ENCODE measurements around the gene MEF2A. TPM values are rescaled to one million over a fixed set of nuclear protein-coding genes. Genes with fewer than 3 reads are reported as not detected.

Gene MEF2A
- polyA plus RNA-seq, 1 experiment, result 34.3 TPM

- DNase-seq (ENCODE audit: low read depth), result no peak
- H3K27me3 ChIP-seq (ENCODE audit: control insufficient read depth, insufficient read depth, low read length), result no peaks in the 10 kb centered on the region
- no peaks in the 10 kb centered on the region for H3K36me3 ChIP-seq (ENCODE audit: control insufficient read depth, insufficient read depth, low read length)
- ChIA-PET POLR2A (no interaction called here), CTCF (interaction anchor here (2.1 kb wide), 1 partner anchor 35 kb away, joined by 5 read pairs; no protein-coding TSS in a partner anchor)
- no peak overlapping the region for H3K4me3 ChIP-seq (ENCODE audit: low read depth, low read length)
- TF ChIP-seq CTCF (IDR thresholded peaks at IDR 0.05; ENCODE audit: insufficient read depth, low read depth, low read length), result no peak
These were observed 50.3 kb downstream of the MEF2A start for GRCh38 chr15:99616129-99616528.

- H3K27me3 ChIP-seq (ENCODE audit: control insufficient read depth, insufficient read depth, low read length), result no peaks in the 10 kb centered on the region
- no peaks in the 10 kb centered on the region for H3K36me3 ChIP-seq (ENCODE audit: control insufficient read depth, insufficient read depth, low read length)
- no peak overlapping the region for H3K4me3 ChIP-seq (ENCODE audit: low read depth, low read length)
- no peak for DNase-seq (ENCODE audit: low read depth)
- TF ChIP-seq CTCF (IDR thresholded peaks at IDR 0.05; ENCODE audit: insufficient read depth, low read depth, low read length), result no peak
- CTCF ChIA-PET, result interaction anchor here (2.1 kb wide), 1 partner anchor 35 kb away, joined by 5 read pairs; no protein-coding TSS in a partner anchor
- POLR2A ChIA-PET, result no interaction called here
These were observed 51.1 kb downstream of the MEF2A start for GRCh38 chr15:99616773-99617342.

DNA sequence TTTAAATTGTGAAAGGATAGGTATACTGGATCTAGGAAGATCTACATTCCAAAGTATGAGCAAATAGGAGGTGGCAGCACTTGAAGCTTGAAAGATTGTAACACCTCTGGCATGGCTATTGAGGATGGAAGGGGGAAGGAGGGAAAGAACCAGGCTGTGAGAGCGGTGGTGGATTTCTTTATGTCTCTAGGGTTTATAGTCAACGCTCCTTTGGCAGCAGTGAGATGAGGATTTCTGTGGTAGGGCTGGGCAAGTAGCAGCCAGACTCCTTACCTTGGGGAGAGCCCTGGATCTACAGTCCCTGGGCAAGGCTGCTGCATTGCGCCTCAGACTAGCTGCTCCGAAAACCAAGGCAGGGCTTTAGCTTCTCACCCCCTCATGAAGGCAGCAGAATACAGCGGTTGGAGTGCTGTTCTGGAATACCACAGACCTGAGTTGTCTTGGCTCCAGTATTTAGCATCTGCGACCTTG is 53.2 kb downstream of the MEF2A start:
- Histone ChIP-seq H3K4me3 (ENCODE audit: low read depth, low read length) (no peak overlapping the region), H3K27me3 (ENCODE audit: control insufficient read depth, insufficient read depth, low read length) (no peaks in the 10 kb centered on the region), H3K36me3 (ENCODE audit: control insufficient read depth, insufficient read depth, low read length) (no peaks in the 10 kb centered on the region)
- ChIA-PET CTCF (interaction anchor here (0.7 kb wide), 1 partner anchor 210 kb away, joined by 3 read pairs; no protein-coding TSS in a partner anchor), POLR2A (no interaction called here)
- TF ChIP-seq CTCF (IDR thresholded peaks at IDR 0.05; ENCODE audit: insufficient read depth, low read depth, low read length), result no peak
- DNase-seq (ENCODE audit: low read depth), result no peak

DNA sequence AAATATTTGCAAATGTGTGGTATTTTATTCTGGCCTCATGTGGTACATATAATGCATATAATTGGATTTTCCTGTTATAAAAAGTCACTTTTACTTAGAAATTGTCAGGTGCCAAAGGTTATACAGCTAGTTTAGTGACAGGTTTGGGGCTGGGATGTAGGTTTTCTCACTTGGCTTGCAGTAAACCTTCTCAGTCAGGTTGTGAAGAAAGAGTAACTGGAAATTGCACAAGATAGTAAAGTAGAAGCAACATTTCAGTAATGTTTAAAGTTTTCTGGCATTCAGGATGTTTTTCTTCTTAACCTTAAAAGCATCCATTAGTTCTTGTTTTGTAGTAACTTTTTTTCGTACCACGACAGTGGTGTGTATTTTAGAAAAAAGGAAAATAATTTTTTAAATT is 53.9 kb downstream of the MEF2A start:
- Histone ChIP-seq H3K4me3 (ENCODE audit: low read depth, low read length) (no peak overlapping the region), H3K27me3 (ENCODE audit: control insufficient read depth, insufficient read depth, low read length) (no peaks in the 10 kb centered on the region), H3K36me3 (ENCODE audit: control insufficient read depth, insufficient read depth, low read length) (no peaks in the 10 kb centered on the region)
- DNase-seq (ENCODE audit: low read depth), result no peak
- ChIA-PET POLR2A (no interaction called here), CTCF (interaction anchor here (0.7 kb wide), 1 partner anchor 211 kb away, joined by 3 read pairs; no protein-coding TSS in a partner anchor)
- TF ChIP-seq CTCF (IDR thresholded peaks at IDR 0.05; ENCODE audit: insufficient read depth, low read depth, low read length), result no peak

- ChIA-PET POLR2A (no interaction called here), CTCF (no interaction called here)
- no peaks in the 10 kb centered on the region for H3K36me3 ChIP-seq (ENCODE audit: control insufficient read depth, insufficient read depth, low read length)
These were observed 54.4 kb downstream of the MEF2A start for GRCh38 chr15:99620178-99620577.

More at GRCh38 chr15:99620178-99620577, 54.4 kb downstream of the MEF2A start:
- Histone ChIP-seq H3K4me3 (ENCODE audit: low read depth, low read length) (no peak overlapping the region), H3K27me3 (ENCODE audit: control insufficient read depth, insufficient read depth, low read length) (no peaks in the 10 kb centered on the region)
- no peak for DNase-seq (ENCODE audit: low read depth)
- no peak for TF ChIP-seq CTCF (IDR thresholded peaks at IDR 0.05; ENCODE audit: insufficient read depth, low read depth, low read length)

All from BJ (cell line).